ENCODE data around the gene SEC16B. TPM values are rescaled to one million over a fixed set of nuclear protein-coding genes. Genes with fewer than 3 reads are reported as not detected.

Gene SEC16B
- total RNA-seq, 1 donor from 2014 or later, result 1.9 TPM

- no peak overlapping the region for H3K27ac ChIP-seq (replicated peaks)
- peaks cover 38% of the 10 kb centered on the region for H3K36me3 ChIP-seq
- no peaks in the 10 kb centered on the region for H3K9me3 ChIP-seq (replicated peaks)
- no peaks in the 10 kb centered on the region for H3K27me3 ChIP-seq (ENCODE audit: low read depth)
- DNase-seq, result no peak
- no peak overlapping the region for H3K4me3 ChIP-seq
- no peaks in the 10 kb centered on the region for H3K4me1 ChIP-seq
- intact Hi-C loops (cut with micrococcal nuclease), result no loop called here
- no peak for TF ChIP-seq CTCF (IDR thresholded peaks at IDR 0.05; ENCODE audit: borderline replicate concordance)
Observed at GRCh38 chr1:177927021-177927596, 42.7 kb downstream of the SEC16B start.

- Histone ChIP-seq H3K9me3 (replicated peaks) (no peaks in the 10 kb centered on the region), H3K4me1 (no peaks in the 10 kb centered on the region), H3K27ac (replicated peaks) (no peak overlapping the region), H3K36me3 (peaks cover 30% of the 10 kb centered on the region), H3K4me3 (no peak overlapping the region), H3K27me3 (ENCODE audit: low read depth) (no peaks in the 10 kb centered on the region)
- DNase-seq, result no peak
- no peak for TF ChIP-seq CTCF (IDR thresholded peaks at IDR 0.05; ENCODE audit: borderline replicate concordance)
- intact Hi-C loops (cut with micrococcal nuclease), result no loop called here
Observed at GRCh38 chr1:177926201-177926600, 43.7 kb downstream of the SEC16B start.

DNA sequence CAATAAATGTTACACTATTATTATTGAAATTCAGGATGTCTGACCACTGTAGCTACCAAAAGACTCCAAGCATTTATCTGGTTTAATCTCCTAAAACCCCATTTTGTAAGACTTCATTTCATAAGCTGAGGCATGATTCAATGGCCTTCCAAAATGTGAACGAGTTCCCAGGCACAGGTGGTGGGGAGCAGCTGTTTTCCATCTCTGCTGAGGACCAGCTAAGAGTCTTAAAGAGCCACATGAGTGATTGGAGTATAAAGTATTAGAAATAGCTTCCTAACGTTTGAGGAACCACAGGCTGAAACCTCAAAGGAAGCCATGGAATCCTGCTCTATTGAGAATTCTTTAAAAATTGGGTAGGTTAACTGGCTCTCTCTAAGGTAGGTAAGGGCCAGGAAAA lies 44.9 kb downstream of the SEC16B start:
- no peak for TF ChIP-seq CTCF (IDR thresholded peaks at IDR 0.05; ENCODE audit: borderline replicate concordance)
- intact Hi-C loops (cut with micrococcal nuclease), result no loop called here

GRCh38 chr1:177923441-177923840 lies 46.4 kb downstream of the SEC16B start:
- Histone ChIP-seq H3K27ac (replicated peaks) (no peak overlapping the region), H3K27me3 (ENCODE audit: low read depth) (no peaks in the 10 kb centered on the region), H3K9me3 (replicated peaks) (no peaks in the 10 kb centered on the region), H3K36me3 (peaks cover 5% of the 10 kb centered on the region), H3K4me3 (no peak overlapping the region), H3K4me1 (no peaks in the 10 kb centered on the region)
- intact Hi-C loops (cut with micrococcal nuclease), result no loop called here
- no peak for DNase-seq
- TF ChIP-seq CTCF (IDR thresholded peaks at IDR 0.05; ENCODE audit: borderline replicate concordance), result no peak

More for the DNA sequence above, 44.9 kb downstream of the SEC16B start:
- Histone ChIP-seq H3K36me3 (peaks cover 19% of the 10 kb centered on the region), H3K27ac (replicated peaks) (no peak overlapping the region), H3K9me3 (replicated peaks) (no peaks in the 10 kb centered on the region), H3K4me3 (no peak overlapping the region), H3K4me1 (no peaks in the 10 kb centered on the region), H3K27me3 (ENCODE audit: low read depth) (no peaks in the 10 kb centered on the region)
- no peak for DNase-seq

DNA sequence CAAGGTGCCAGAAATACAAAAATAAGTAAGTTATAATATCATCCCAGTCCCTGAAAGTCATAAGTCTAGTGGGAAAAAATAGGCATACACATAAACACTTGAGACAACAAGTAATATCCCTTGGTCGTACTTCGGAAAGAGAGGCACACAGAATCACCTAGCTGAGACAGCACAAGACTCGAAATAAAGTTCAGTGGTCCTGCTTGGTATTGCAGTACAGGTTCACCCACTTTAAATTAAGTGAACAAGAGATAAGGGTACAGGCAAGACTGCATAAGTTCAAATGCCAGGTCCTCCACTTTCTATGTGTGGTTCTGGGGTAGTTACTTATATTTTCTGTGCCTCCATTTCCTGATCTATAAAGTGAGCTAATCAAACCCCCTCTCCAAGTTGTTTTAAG lies 47.6 kb downstream of the SEC16B start:
- H3K4me1 ChIP-seq, result no peaks in the 10 kb centered on the region
- intact Hi-C loops (cut with micrococcal nuclease), result no loop called here
- TF ChIP-seq CTCF (IDR thresholded peaks at IDR 0.05; ENCODE audit: borderline replicate concordance), result no peak
- DNase-seq, result no peak
- no peaks in the 10 kb centered on the region for H3K27me3 ChIP-seq (ENCODE audit: low read depth)
- no peaks in the 10 kb centered on the region for H3K9me3 ChIP-seq (replicated peaks)
- H3K4me3 ChIP-seq, result no peak overlapping the region
- H3K27ac ChIP-seq (replicated peaks), result no peak overlapping the region
- no peaks in the 10 kb centered on the region for H3K36me3 ChIP-seq

Data from left ventricle myocardium inferior (tissue), 1 donor.